Measurements from ENCODE around the gene MOB3B. TPM values are rescaled to one million over a fixed set of nuclear protein-coding genes. Genes with fewer than 3 reads are reported as not detected.
A peak's percentile ranks its signal among the peaks of the same experiment; 100 is the strongest.

The MOB3B gene
- total RNA-seq, 3 donors from 2014 or later, result 12.8 to 19.3 (median 13.1) TPM

GRCh38 chr9:27427272-27427643 is 102.4 kb downstream of the MOB3B start:
- no peaks in the 10 kb centered on the region for H3K36me3 ChIP-seq
- peak overlapping the region; percentile 48 to 69 for H3K27ac ChIP-seq
- H3K4me1 ChIP-seq, result peaks cover 6 to 25% of the 10 kb centered on the region in 2 donors
- no peaks in the 10 kb centered on the region for H3K27me3 ChIP-seq
- no peak overlapping the region for H3K4me3 ChIP-seq
- H3K9me3 ChIP-seq, result no peaks in the 10 kb centered on the region
- TF ChIP-seq CTCF (IDR thresholded peaks at IDR 0.05), result no peak
- TF ChIP-seq POLR2A (IDR thresholded peaks at IDR 0.05), result no peak
- no peak for TF ChIP-seq POLR2AphosphoS5 (IDR thresholded peaks at IDR 0.05)
- intact Hi-C loops (cut with DNase I; ENCODE audit: low total_unique reads), result no loop called here
- DNase-seq (ENCODE audit: low spot score in 2 of 2), result peak in 1 of 2 donors; percentile 45

GRCh38 chr9:27426511-27427271 is 102.9 kb downstream of the MOB3B start:
- Histone ChIP-seq H3K27ac (peak overlapping the region; percentile 48 to 69), H3K4me1 (peaks cover 6 to 20% of the 10 kb centered on the region in 2 donors), H3K4me3 (no peak overlapping the region), H3K27me3 (no peaks in the 10 kb centered on the region), H3K36me3 (no peaks in the 10 kb centered on the region), H3K9me3 (no peaks in the 10 kb centered on the region)
- intact Hi-C loops (cut with DNase I; ENCODE audit: low total_unique reads), result no loop called here
- TF ChIP-seq POLR2AphosphoS5 (IDR thresholded peaks at IDR 0.05) (no peak), CTCF (IDR thresholded peaks at IDR 0.05) (no peak), POLR2A (IDR thresholded peaks at IDR 0.05) (no peak)
- no peak for DNase-seq (ENCODE audit: low spot score in 2 of 2)

GRCh38 chr9:27425827-27426510 is 103.6 kb downstream of the MOB3B start:
- Histone ChIP-seq H3K4me1 (peaks cover 6 to 16% of the 10 kb centered on the region in 2 donors), H3K27me3 (no peaks in the 10 kb centered on the region), H3K27ac (peak overlapping the region; percentile 4 to 48), H3K4me3 (no peak overlapping the region), H3K9me3 (no peaks in the 10 kb centered on the region), H3K36me3 (no peaks in the 10 kb centered on the region)
- TF ChIP-seq POLR2AphosphoS5 (IDR thresholded peaks at IDR 0.05) (no peak), CTCF (IDR thresholded peaks at IDR 0.05) (no peak), POLR2A (IDR thresholded peaks at IDR 0.05) (no peak)
- intact Hi-C loops (cut with DNase I; ENCODE audit: low total_unique reads), result no loop called here
- DNase-seq (ENCODE audit: low spot score in 2 of 2), result no peak

GRCh38 chr9:27423915-27424710 is 105.5 kb downstream of the MOB3B start:
- intact Hi-C loops (cut with DNase I; ENCODE audit: low total_unique reads), result no loop called here
- H3K4me3 ChIP-seq, result no peak overlapping the region

More at GRCh38 chr9:27423915-27424710, 105.5 kb downstream of the MOB3B start:
- Histone ChIP-seq H3K36me3 (no peaks in the 10 kb centered on the region), H3K4me1 (peaks cover 5 to 7% of the 10 kb centered on the region in 2 donors), H3K27me3 (no peaks in the 10 kb centered on the region), H3K9me3 (no peaks in the 10 kb centered on the region), H3K27ac (peak overlapping the region in 1 of 2 donors; percentile 5)
- no peak for DNase-seq (ENCODE audit: low spot score in 2 of 2)
- TF ChIP-seq POLR2AphosphoS5 (IDR thresholded peaks at IDR 0.05), result no peak
- TF ChIP-seq POLR2A (IDR thresholded peaks at IDR 0.05), result no peak
- no peak for TF ChIP-seq CTCF (IDR thresholded peaks at IDR 0.05)
